Measurements from ENCODE around the gene NAA50. TPM values are rescaled to one million over a fixed set of nuclear protein-coding genes. Genes with fewer than 3 reads are reported as not detected.

The NAA50 gene
- total and polyA plus RNA-seq, 2 of the 13 experiments (the other 11 are each of a cell fraction or from before 2014, with no cell fraction given), result 30.2 to 233 TPM

DNA sequence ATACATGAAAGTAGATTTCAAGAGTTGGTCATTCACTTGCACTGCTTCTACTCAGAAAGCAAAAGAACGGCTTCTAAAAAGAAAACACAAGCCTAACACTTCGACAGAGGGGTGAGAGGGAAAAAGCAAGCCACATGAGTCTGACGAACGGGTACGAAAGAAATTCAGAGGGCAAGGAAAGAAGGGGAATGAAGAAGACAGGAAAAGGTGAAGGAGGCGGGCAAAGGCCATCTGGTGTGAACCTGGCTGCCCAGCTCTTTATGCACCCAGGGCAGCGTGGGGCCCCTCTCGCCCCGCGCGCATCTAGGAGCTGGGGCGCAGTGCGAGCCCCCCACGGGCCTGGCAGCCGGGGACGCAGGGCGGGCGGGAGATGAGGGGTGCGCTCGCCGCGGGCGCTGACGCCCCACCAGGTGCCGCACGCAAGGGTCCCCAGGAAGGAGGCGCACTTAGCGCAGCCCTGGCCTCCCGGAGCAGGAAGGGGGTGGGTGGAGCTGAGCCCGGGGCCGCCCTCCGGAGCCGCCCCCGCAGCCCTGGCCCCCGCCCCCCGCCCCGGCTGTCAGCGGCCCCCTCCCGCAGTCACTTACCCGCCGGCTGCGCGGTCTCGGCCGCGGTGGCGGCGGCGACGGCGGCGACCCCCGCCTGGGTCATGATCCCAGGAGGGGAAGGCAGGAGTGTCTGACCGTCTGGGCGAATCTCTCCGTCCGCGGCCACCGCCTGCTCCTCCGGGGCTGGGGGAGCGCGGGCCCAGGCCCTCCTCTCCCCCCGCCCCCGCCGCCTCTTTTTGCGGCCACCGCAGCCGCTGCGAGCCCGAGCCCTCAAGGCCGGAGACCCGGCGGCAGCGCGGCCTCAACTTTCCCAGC is 50.0 kb downstream of the NAA50 start, which contains the start of gene USF3 (continued):
- TF ChIP-seq MYC (CRISPR knock-in tag; IDR thresholded peaks at IDR 0.05; ENCODE audit: borderline replicate concordance) (peak; percentile 73), GABPA (IDR thresholded peaks at IDR 0.05; ENCODE audit: low read depth, low read length) (peak; percentile 52), GABPA (CRISPR knock-in tag; IDR thresholded peaks at IDR 0.05; ENCODE audit: low read depth) (0 out of 2 replicates have a peak, but pooled peaks have one; percentile 33), CENPT (CRISPR knock-in tag; IDR thresholded peaks at IDR 0.05; ENCODE audit: low read depth) (0 out of 2 replicates have a peak, but pooled peaks have one; percentile 56), ZFP90 (CRISPR knock-in tag; IDR thresholded peaks at IDR 0.05; ENCODE audit: borderline replicate concordance) (no peak), KAT7 (CRISPR knock-in tag; IDR thresholded peaks at IDR 0.05; ENCODE audit: borderline replicate concordance) (peak; percentile 81; the same call in 1 of the 2 replicates), NFKBIZ (CRISPR knock-in tag; IDR thresholded peaks at IDR 0.05) (no peak), MEIS1 (CRISPR knock-in tag; IDR thresholded peaks at IDR 0.05; ENCODE audit: borderline replicate concordance) (0 out of 2 replicates have a peak, but pooled peaks have one; percentile 59), ERF (CRISPR knock-in tag; IDR thresholded peaks at IDR 0.05) (peak; percentile 38), NRL (CRISPR knock-in tag; IDR thresholded peaks at IDR 0.05; ENCODE audit: borderline replicate concordance) (0 out of 2 replicates have a peak, but pooled peaks have one; percentile 51), POLR2AphosphoS5 (IDR thresholded peaks at IDR 0.05; ENCODE audit: low read depth, low read length) (peak; percentile 65), ZNF160 (CRISPR knock-in tag; IDR thresholded peaks at IDR 0.05) (no peak), GABPB1 (CRISPR knock-in tag; IDR thresholded peaks at IDR 0.05) (peak; percentile 72), ZNF570 (CRISPR knock-in tag; IDR thresholded peaks at IDR 0.05; ENCODE audit: borderline replicate concordance) (no peak), ZNF557 (CRISPR knock-in tag; IDR thresholded peaks at IDR 0.05) (no peak), RARA (CRISPR knock-in tag; IDR thresholded peaks at IDR 0.05) (peak; percentile 14; the same call in 1 of the 2 replicates)
- TF ChIP-seq, protein P1, sequence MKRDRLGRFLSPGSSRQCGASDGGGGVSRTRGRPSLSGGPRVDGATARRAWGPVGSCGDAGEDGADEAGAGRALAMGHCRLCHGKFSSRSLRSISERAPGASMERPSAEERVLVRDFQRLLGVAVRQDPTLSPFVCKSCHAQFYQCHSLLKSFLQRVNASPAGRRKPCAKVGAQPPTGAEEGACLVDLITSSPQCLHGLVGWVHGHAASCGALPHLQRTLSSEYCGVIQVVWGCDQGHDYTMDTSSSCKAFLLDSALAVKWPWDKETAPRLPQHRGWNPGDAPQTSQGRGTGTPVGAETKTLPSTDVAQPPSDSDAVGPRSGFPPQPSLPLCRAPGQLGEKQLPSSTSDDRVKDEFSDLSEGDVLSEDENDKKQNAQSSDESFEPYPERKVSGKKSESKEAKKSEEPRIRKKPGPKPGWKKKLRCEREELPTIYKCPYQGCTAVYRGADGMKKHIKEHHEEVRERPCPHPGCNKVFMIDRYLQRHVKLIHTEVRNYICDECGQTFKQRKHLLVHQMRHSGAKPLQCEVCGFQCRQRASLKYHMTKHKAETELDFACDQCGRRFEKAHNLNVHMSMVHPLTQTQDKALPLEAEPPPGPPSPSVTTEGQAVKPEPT (CRISPR knock-in tag; IDR thresholded peaks at IDR 0.05; ENCODE audit: low read depth), result peak; percentile 70; the same call in 1 of the 2 replicates
- TF ChIP-seq, protein P2, sequence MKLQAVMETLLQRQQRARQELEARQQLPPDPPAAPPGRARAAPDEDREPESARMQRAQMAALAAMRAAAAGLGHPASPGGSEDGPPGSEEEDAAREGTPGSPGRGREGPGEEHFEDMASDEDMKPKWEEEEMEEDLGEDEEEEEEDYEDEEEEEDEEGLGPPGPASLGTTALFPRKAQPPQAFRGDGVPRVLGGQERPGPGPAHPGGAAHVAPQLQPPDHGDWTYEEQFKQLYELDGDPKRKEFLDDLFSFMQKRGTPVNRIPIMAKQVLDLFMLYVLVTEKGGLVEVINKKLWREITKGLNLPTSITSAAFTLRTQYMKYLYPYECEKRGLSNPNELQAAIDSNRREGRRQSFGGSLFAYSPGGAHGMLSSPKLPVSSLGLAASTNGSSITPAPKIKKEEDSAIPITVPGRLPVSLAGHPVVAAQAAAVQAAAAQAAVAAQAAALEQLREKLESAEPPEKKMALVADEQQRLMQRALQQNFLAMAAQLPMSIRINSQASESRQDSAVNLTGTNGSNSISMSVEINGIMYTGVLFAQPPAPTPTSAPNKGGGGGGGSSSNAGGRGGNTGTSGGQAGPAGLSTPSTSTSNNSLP (IDR thresholded peaks at IDR 0.05; ENCODE audit: low read depth, low read length), result 0 out of 2 replicates have a peak, but pooled peaks have one; percentile 4
- TF ChIP-seq, protein P3, sequence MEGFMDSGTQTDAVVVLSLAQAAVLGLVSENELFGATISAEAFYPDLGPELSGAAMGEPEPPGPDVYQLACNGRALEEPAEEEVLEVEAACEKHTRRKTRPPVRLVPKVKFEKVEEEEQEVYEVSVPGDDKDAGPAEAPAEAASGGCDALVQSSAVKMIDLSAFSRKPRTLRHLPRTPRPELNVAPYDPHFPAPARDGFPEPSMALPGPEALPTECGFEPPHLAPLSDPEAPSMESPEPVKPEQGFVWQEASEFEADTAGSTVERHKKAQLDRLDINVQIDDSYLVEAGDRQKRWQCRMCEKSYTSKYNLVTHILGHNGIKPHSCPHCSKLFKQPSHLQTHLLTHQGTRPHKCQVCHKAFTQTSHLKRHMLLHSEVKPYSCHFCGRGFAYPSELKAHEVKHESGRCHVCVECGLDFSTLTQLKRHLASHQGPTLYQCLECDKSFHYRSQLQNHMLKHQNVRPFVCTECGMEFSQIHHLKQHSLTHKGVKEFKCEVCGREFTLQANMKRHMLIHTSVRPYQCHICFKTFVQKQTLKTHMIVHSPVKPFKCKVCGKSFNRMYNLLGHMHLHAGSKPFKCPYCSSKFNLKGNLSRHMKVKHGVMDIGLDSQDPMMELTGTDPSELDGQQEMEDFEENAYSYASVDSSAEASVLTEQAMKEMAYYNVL (CRISPR knock-in tag; IDR thresholded peaks at IDR 0.05; ENCODE audit: borderline replicate concordance), result 0 out of 2 replicates have a peak, but pooled peaks have one; percentile 37
- TF ChIP-seq, protein P4, sequence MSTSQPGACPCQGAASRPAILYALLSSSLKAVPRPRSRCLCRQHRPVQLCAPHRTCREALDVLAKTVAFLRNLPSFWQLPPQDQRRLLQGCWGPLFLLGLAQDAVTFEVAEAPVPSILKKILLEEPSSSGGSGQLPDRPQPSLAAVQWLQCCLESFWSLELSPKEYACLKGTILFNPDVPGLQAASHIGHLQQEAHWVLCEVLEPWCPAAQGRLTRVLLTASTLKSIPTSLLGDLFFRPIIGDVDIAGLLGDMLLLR (CRISPR knock-in tag; IDR thresholded peaks at IDR 0.05), result peak; percentile 57; the same call in 1 of the 2 replicates

Measured in HepG2 (cell line).